Transverse colon (tissue), 4 donors: Measurements from ENCODE around the gene RASL10A. TPM values are rescaled to one million over a fixed set of nuclear protein-coding genes. Genes with fewer than 3 reads are reported as not detected.

Experiments
- DNase-seq: peaks from one replicate; pipeline ENCODE4 v3.0.0-alpha.2; 2019
- H3K27ac ChIP-seq, 4 donors: fragments of 200-600 bp; sonication (generic); 2 replicates each; pipeline ENCODE4 v1.5.1; 2016 to 2018; ENCODE audit warnings: inconsistent platforms in 4 of 4
- H3K27me3 ChIP-seq: fragments of 200-600 bp; sonication (generic); 2 replicates; pipeline ENCODE4 v1.5.1; 2017; ENCODE audit warnings: inconsistent platforms
- H3K36me3 ChIP-seq, 4 donors: fragments of 200-600 bp; sonication (generic); 2 replicates each; pipeline ENCODE4 v1.5.1; 2017 to 2019; ENCODE audit warnings: inconsistent platforms in 4 of 4
- H3K4me1 ChIP-seq, 4 donors: fragments of 200-600 bp; sonication (generic); 2 replicates each; pipeline ENCODE4 v1.5.1; 2017 to 2020; ENCODE audit warnings: inconsistent platforms in 4 of 4
- H3K4me3 ChIP-seq, 4 donors: fragments of 200-600 bp; sonication (generic); 1 replicate in 1 of 4; 2 replicates in 3 of 4; pipeline versions ENCODE4 v1.5.1 to v1.6.1; 2017 to 2019; ENCODE audit warnings: inconsistent platforms in 4 of 4
- H3K9me3 ChIP-seq, 2 donors: fragments of 200-600 bp; sonication (generic); 2 replicates each; pipeline ENCODE4 v1.5.1; 2017 to 2019; ENCODE audit warnings: inconsistent platforms in 2 of 2
- CTCF ChIP-seq, 5 experiments: fragments of 200-600 bp in 3 of 5; fragments of 450-650 bp in 2 of 5; sonication (generic) in 3 of 5; IDR thresholded peaks; 1 replicate in 2 of 5; 2 replicates in 3 of 5; pipeline ENCODE4 v1.5.1; 2016 to 2017; ENCODE audit warnings: antibody characterized with exemption in 5 of 5, inconsistent platforms in 3 of 5, mild to moderate bottlenecking in 2 of 5, moderate library complexity in 1 of 5
- EP300 ChIP-seq: sonication (generic); formaldehyde crosslinking; IDR thresholded peaks from one replicate; pipeline ENCODE4 v1.6.1; 2017; ENCODE audit warnings: antibody characterized with exemption, low read depth
- POLR2A ChIP-seq: fragments of 450-650 bp; IDR thresholded peaks from one replicate; pipeline ENCODE4 v1.6.1; 2016; ENCODE audit warnings: antibody characterized with exemption, mild to moderate bottlenecking, moderate library complexity
- POLR2AphosphoS5 ChIP-seq, 3 donors: sonication (generic); formaldehyde crosslinking; IDR thresholded peaks; one replicate each; pipeline ENCODE4 v1.6.1; 2016; ENCODE audit warnings: antibody characterized with exemption in 3 of 3
- WGBS, 2 donors: methylation state at CpG; one replicate each; pipeline ENCODE4 v1.1.5; 2018; ENCODE audit warnings: low coverage in 1 of 2; 5-methylcytosine and 5-hydroxymethylcytosine counted together
- in situ Hi-C, 4 donors: fragments of 200-750 bp; cut with MboI; loops; one replicate each; pipeline versions ENCODE4 v1.15.0 to v1.15.1; 2017; ENCODE audit warnings: low sequenced_read_pairs in 3 of 4, low pct_ligation_motif_present in 1 of 4, low pct_unique_long_range_greater_than_20kb in 1 of 4
- intact Hi-C: fragments of 100-400 bp; cut with DNase I; formaldehyde crosslinking; loops from one replicate; pipeline ENCODE4 v1.15.1; 2023; ENCODE audit warnings: low total_unique reads
- total RNA-seq, 4 donors: library from RNA; depleted of rRNA; stranded (reverse); fragments of >200 nt; gene quantifications; one replicate each; pipeline ENCODE4 v1.1.0, GENCODE V29; 2016

RASL10A gene
- total RNA-seq, 4 donors from 2014 or later, result 1.2 to 5.0 (median 2.4) TPM; not detected in 1

- peaks cover 0 to 76% (median 26%) of the 10 kb centered on the region in 4 donors for H3K36me3 ChIP-seq
- no peaks in the 10 kb centered on the region for H3K27me3 ChIP-seq
- no peak for DNase-seq
- in situ Hi-C loops (loop anchor here in 1 of 4 donors (25.0 kb wide), 1 partner anchor 109 kb away; the partner anchor contains the start of gene AP1B1), intact Hi-C loops (no loop called here)
- WGBS, 2 donors, result 95% methylated on average over 1 of the region's 1 CpG; no CpG with 5 or more reads in 1 of the 2 donors
- no peaks in the 10 kb centered on the region for H3K9me3 ChIP-seq
- peaks cover 13 to 49% (median 23%) of the 10 kb centered on the region in 4 donors for H3K4me1 ChIP-seq
- H3K27ac ChIP-seq, result no peak overlapping the region
- no peak for TF ChIP-seq POLR2A
- no peak for TF ChIP-seq POLR2AphosphoS5 (IDR thresholded peaks at IDR 0.05)
- no peak for TF ChIP-seq EP300
- no peak for TF ChIP-seq CTCF (IDR thresholded peaks at IDR 0.05)
- no peak overlapping the region for H3K4me3 ChIP-seq
Measured at GRCh38 chr22:29277927-29278326, 37.6 kb downstream of the RASL10A start.

GRCh38 chr22:29275819-29276565, 39.5 kb downstream of the RASL10A start:
- H3K36me3 ChIP-seq, result peaks cover 0 to 67% (median 23%) of the 10 kb centered on the region in 4 donors
- DNase-seq, result no peak

GRCh38 chr22:29275167-29275566, 40.3 kb downstream of the RASL10A start:
- no peaks in the 10 kb centered on the region for H3K27me3 ChIP-seq
- no peaks in the 10 kb centered on the region for H3K9me3 ChIP-seq
- no peak for DNase-seq
- H3K4me3 ChIP-seq, result no peak overlapping the region
- intact Hi-C loops (no loop called here), in situ Hi-C loops (loop anchor here in 1 of 4 donors (25.0 kb wide), 1 partner anchor 112 kb away; the partner anchor contains the start of gene AP1B1)
- H3K27ac ChIP-seq, result peak overlapping the region; percentile 14 to 43 (median 42)
- TF ChIP-seq POLR2AphosphoS5 (IDR thresholded peaks at IDR 0.05) (no peak), CTCF (IDR thresholded peaks at IDR 0.05) (no peak), POLR2A (no peak), EP300 (no peak)
- H3K36me3 ChIP-seq, result peaks cover 0 to 65% (median 22%) of the 10 kb centered on the region in 4 donors
- 47 to 60% methylated on average over 3 of the region's 3 CpGs for WGBS, 2 donors
- H3K4me1 ChIP-seq, result peaks cover 29 to 77% (median 48%) of the 10 kb centered on the region in 4 donors

More at GRCh38 chr22:29275819-29276565, 39.5 kb downstream of the RASL10A start:
- TF ChIP-seq POLR2AphosphoS5 (IDR thresholded peaks at IDR 0.05) (no peak), POLR2A (no peak), CTCF (IDR thresholded peaks at IDR 0.05) (peak in 1 of 5 experiments; percentile 39), EP300 (no peak)
- Histone ChIP-seq H3K4me1 (peaks cover 28 to 69% (median 41%) of the 10 kb centered on the region in 4 donors), H3K9me3 (no peaks in the 10 kb centered on the region), H3K4me3 (no peak overlapping the region), H3K27ac (peak overlapping the region; percentile 41 to 59 (median 45)), H3K27me3 (no peaks in the 10 kb centered on the region)
- in situ Hi-C loops, result loop anchor here in 1 of 4 donors (25.0 kb wide), 1 partner anchor 111 kb away; the partner anchor contains the start of gene AP1B1
- intact Hi-C loops, result no loop called here
- 35% methylated on average over 3 of the region's 3 CpGs for WGBS, 2 donors

GRCh38 chr22:29272624-29273023, 42.9 kb downstream of the RASL10A start:
- in situ Hi-C loops, result no loop called here
- DNase-seq, result no peak
- no peak overlapping the region for H3K27ac ChIP-seq
- TF ChIP-seq POLR2A, result no peak
- H3K27me3 ChIP-seq, result no peaks in the 10 kb centered on the region
- 69 to 72% methylated on average over 2 of the region's 2 CpGs for WGBS, 2 donors
- H3K36me3 ChIP-seq, result peaks cover 0 to 45% (median 10%) of the 10 kb centered on the region in 4 donors
- intact Hi-C loops, result no loop called here
- peaks cover 27 to 85% (median 59%) of the 10 kb centered on the region in 4 donors for H3K4me1 ChIP-seq
- no peaks in the 10 kb centered on the region for H3K9me3 ChIP-seq
- no peak overlapping the region for H3K4me3 ChIP-seq
